Keratinocyte (primary cell): ENCODE data around the gene GZMH. TPM values are rescaled to one million over a fixed set of nuclear protein-coding genes. Genes with fewer than 3 reads are reported as not detected.

Experiments used
- DNase-seq: peaks from one replicate; pipeline ENCODE4 v3.0.0-alpha.2; 2011; ENCODE audit warnings: low read depth, missing footprints, low spot score
- FAIRE-seq: peaks from 2 replicates; lab custom pipeline; 2011; peaks lifted over from hg19 to GRCh38; lab: Jason Lieb, UNC
- H2AFZ ChIP-seq: 2 replicates; pipeline ENCODE4 v1.6.0; 2012; ENCODE audit warnings: low read length, control low read depth, inconsistent platforms; ENCODE audit not compliant: control insufficient read depth
- H3K27ac ChIP-seq: 2 replicates; pipeline ENCODE4 v1.5.1; 2011; ENCODE audit warnings: low read length; ENCODE audit not compliant: control insufficient read depth, insufficient read depth
- H3K27me3 ChIP-seq: 3 replicates; pipeline ENCODE4 v1.6.0; 2011; ENCODE audit warnings: low read length; ENCODE audit not compliant: control insufficient read depth, insufficient read depth; ENCODE audit errors: extremely low read depth
- H3K36me3 ChIP-seq, 2 experiments: 2 replicates in 1 of 2; 3 replicates in 1 of 2; pipeline ENCODE4 v1.5.1; 2011; ENCODE audit warnings: low read length in 2 of 2, mild to moderate bottlenecking in 1 of 2; ENCODE audit not compliant: control insufficient read depth in 2 of 2, insufficient read depth in 2 of 2; ENCODE audit errors: extremely low read depth in 1 of 2
- H3K4me1 ChIP-seq: 3 replicates; pipeline ENCODE4 v1.5.1; 2011; ENCODE audit warnings: low read length; ENCODE audit not compliant: control insufficient read depth, insufficient read depth; ENCODE audit errors: extremely low read depth
- H3K4me2 ChIP-seq: 3 replicates; pipeline ENCODE4 v1.6.0; 2011; ENCODE audit warnings: low read depth, low read length; ENCODE audit not compliant: control insufficient read depth, insufficient read depth; ENCODE audit errors: extremely low read depth
- H3K4me3 ChIP-seq, 3 experiments: fragments of 200-600 bp in 1 of 3; sonication (generic) in 1 of 3; 2 replicates in 2 of 3; 3 replicates in 1 of 3; pipeline ENCODE4 v1.5.1; 2011 to 2016; ENCODE audit warnings: low read length in 3 of 3, mild to moderate bottlenecking in 3 of 3, control low read depth in 2 of 3, inconsistent platforms in 1 of 3, low read depth in 1 of 3, mixed read lengths in 1 of 3, mixed run types in 1 of 3, moderate library complexity in 1 of 3; ENCODE audit not compliant: control insufficient read depth in 2 of 3, insufficient read depth in 2 of 3; ENCODE audit errors: extremely low read depth in 1 of 3
- H3K79me2 ChIP-seq: 2 replicates; pipeline ENCODE4 v1.6.0; 2012; ENCODE audit warnings: low read length; ENCODE audit not compliant: control insufficient read depth, insufficient read depth
- H3K9ac ChIP-seq: 3 replicates; pipeline ENCODE4 v1.6.0; 2011; ENCODE audit warnings: low read length; ENCODE audit not compliant: control insufficient read depth, insufficient read depth; ENCODE audit errors: extremely low read depth
- H3K9me1 ChIP-seq: 3 replicates; pipeline ENCODE4 v1.6.0; 2011; ENCODE audit warnings: low read length; ENCODE audit not compliant: control insufficient read depth, insufficient read depth; ENCODE audit errors: extremely low read depth
- H3K9me3 ChIP-seq: 2 replicates; pipeline ENCODE4 v1.5.1; 2012; ENCODE audit warnings: low read depth, low read length; ENCODE audit not compliant: control insufficient read depth
- H4K20me1 ChIP-seq: 3 replicates; pipeline ENCODE4 v1.6.0; 2011; ENCODE audit warnings: low read length; ENCODE audit not compliant: control insufficient read depth, insufficient read depth; ENCODE audit errors: extremely low read depth
- EZH2 ChIP-seq: IDR thresholded peaks from one replicate; pipeline ENCODE4 v1.6.1; 2012; ENCODE audit warnings: inconsistent platforms, mild to moderate bottlenecking, low read length, moderate library complexity
- dilution Hi-C: fragments of 300-500 bp; cut with MboI; formaldehyde crosslinking; loops from one replicate; pipeline ENCODE4 v1.7.0; 2020; ENCODE audit warnings: low sequenced_read_pairs; ENCODE audit not compliant: extremely low pct_ligation_motif_present
- polyA plus RNA-seq, 5 experiments: library from polyadenylated mRNA; depleted of rRNA in 3 of 5; stranded (reverse) in 3 of 5; stranded (forward) in 1 of 5; unstranded in 1 of 5; fragments of >200 nt; gene quantifications; 1 replicate in 1 of 5; 2 replicates in 3 of 5; 3 replicates in 1 of 5; pipeline versions ENCODE4 v1.2.1 to v1.2.3, GENCODE V29; 2011 to 2012; ENCODE audit warnings: missing spikeins in 2 of 5, low read depth in 1 of 5, low replicate concordance in 1 of 5
- TF ChIP-seq, protein P1 (sequence below), 3 experiments: IDR thresholded peaks in 1 of 3; conservative IDR thresholded peaks in 1 of 3; optimal IDR thresholded peaks in 1 of 3; 2 replicates in 2 of 3; 3 replicates in 1 of 3; pipeline versions ENCODE3 to v1.5.1; 2011; ENCODE audit warnings: low read length in 3 of 3, mild to moderate bottlenecking in 3 of 3, moderate library complexity in 2 of 3, control low read depth in 1 of 3, inconsistent platforms in 1 of 3; ENCODE audit not compliant: insufficient read depth in 2 of 3; ENCODE audit errors: extremely low read depth in 1 of 3

Gene GZMH
- polyA plus RNA-seq, 1 donor (not counting 4 experiments of a cell fraction or from before 2014, with no cell fraction given) = not detected

DNA sequence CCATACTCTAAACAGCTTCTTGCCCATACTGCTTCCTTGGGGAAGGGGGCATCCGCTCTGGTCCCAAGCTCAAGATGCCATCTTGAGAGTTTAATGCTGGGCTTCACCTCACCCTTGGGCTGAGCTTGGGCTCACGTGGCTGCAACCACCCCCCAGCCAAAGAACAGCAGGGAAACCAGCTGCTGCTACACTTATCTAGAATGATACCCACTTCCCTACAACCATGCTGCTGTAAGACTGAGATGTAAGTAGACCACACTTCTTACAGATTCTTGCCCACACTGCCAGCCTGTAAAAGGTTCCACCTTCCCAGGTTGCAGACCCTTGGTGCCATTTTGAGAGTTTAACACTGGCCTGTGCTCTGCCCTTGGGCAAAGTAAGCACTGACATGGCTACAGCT lies 43.2 kb downstream of the GZMH start:
- no peak for FAIRE-seq
- Histone ChIP-seq H3K27me3 (no peaks in the 10 kb centered on the region), H3K9ac (no peak overlapping the region), H3K9me1 (no peaks in the 10 kb centered on the region), H3K79me2 (no peaks in the 10 kb centered on the region), H3K27ac (no peak overlapping the region), H3K4me3 (no peak overlapping the region), H3K4me1 (no peaks in the 10 kb centered on the region), H2AFZ (no peak overlapping the region), H4K20me1 (no peaks in the 10 kb centered on the region), H3K36me3 (no peaks in the 10 kb centered on the region), H3K4me2 (no peak overlapping the region), H3K9me3 (no peaks in the 10 kb centered on the region)
- TF ChIP-seq, protein P1, sequence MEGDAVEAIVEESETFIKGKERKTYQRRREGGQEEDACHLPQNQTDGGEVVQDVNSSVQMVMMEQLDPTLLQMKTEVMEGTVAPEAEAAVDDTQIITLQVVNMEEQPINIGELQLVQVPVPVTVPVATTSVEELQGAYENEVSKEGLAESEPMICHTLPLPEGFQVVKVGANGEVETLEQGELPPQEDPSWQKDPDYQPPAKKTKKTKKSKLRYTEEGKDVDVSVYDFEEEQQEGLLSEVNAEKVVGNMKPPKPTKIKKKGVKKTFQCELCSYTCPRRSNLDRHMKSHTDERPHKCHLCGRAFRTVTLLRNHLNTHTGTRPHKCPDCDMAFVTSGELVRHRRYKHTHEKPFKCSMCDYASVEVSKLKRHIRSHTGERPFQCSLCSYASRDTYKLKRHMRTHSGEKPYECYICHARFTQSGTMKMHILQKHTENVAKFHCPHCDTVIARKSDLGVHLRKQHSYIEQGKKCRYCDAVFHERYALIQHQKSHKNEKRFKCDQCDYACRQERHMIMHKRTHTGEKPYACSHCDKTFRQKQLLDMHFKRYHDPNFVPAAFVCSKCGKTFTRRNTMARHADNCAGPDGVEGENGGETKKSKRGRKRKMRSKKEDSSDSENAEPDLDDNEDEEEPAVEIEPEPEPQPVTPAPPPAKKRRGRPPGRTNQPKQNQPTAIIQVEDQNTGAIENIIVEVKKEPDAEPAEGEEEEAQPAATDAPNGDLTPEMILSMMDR (optimal IDR thresholded peaks at IDR 0.05 in 1 of 3, IDR thresholded peaks at IDR 0.05 in 1 of 3, conservative IDR thresholded peaks at IDR 0.05 in 1 of 3; ENCODE audit: extremely low read depth in 1 of 3, insufficient read depth in 2 of 3, low read length in 3 of 3) = no peak
- no peak for TF ChIP-seq EZH2
- DNase-seq = no peak
- dilution Hi-C loops = no loop called here

DNA sequence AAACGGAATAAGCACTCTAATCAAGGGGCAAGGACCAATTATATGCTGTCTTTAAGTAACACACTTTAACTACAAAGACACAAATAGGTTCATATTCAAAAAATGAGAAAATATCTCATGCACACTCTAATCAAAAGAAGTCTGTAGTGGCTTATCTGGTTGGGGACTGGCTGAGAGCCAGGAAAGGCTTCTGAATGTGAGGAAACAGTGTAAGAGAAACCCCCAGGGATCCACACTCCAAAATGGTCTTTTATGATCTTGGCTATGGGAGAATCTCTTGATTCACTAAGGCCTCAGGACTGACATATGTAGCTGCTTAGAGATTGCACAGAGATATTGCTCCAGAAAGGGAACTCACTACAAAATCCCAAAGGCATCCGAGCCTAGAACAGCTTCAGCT lies 43.7 kb downstream of the GZMH start:
- dilution Hi-C loops = no loop called here
- Histone ChIP-seq H3K9me3 (no peaks in the 10 kb centered on the region), H3K79me2 (no peaks in the 10 kb centered on the region), H3K4me2 (no peak overlapping the region), H4K20me1 (no peaks in the 10 kb centered on the region), H3K36me3 (no peaks in the 10 kb centered on the region), H3K27me3 (no peaks in the 10 kb centered on the region), H3K4me1 (no peaks in the 10 kb centered on the region), H3K9me1 (no peaks in the 10 kb centered on the region), H2AFZ (no peak overlapping the region), H3K4me3 (no peak overlapping the region), H3K9ac (no peak overlapping the region), H3K27ac (no peak overlapping the region)
- no peak for TF ChIP-seq EZH2
- TF ChIP-seq, protein P1 (optimal IDR thresholded peaks at IDR 0.05 in 1 of 3, IDR thresholded peaks at IDR 0.05 in 1 of 3, conservative IDR thresholded peaks at IDR 0.05 in 1 of 3; ENCODE audit: extremely low read depth in 1 of 3, insufficient read depth in 2 of 3, low read length in 3 of 3) = no peak
- FAIRE-seq (no peak), DNase-seq (no peak)
